GM18870 (cell line): Measurements from ENCODE around the gene RHBDD1.

ENCODE experiments used
- ATAC-seq: cut with Tn5 transposase; IDR thresholded peaks from one replicate; pipeline ENCODE4 v1.9.1; 2021; ENCODE audit warnings: moderate library complexity; ENCODE audit not compliant: unreplicated experiment

RHBDD1 gene

GRCh38 chr2:226910384-226910783 lies 74.5 kb downstream of the RHBDD1 start:
- no peak for ATAC-seq

- ATAC-seq, result peak; percentile 45
These were observed 76.1 kb downstream of the RHBDD1 start for GRCh38 chr2:226911932-226912331.

DNA sequence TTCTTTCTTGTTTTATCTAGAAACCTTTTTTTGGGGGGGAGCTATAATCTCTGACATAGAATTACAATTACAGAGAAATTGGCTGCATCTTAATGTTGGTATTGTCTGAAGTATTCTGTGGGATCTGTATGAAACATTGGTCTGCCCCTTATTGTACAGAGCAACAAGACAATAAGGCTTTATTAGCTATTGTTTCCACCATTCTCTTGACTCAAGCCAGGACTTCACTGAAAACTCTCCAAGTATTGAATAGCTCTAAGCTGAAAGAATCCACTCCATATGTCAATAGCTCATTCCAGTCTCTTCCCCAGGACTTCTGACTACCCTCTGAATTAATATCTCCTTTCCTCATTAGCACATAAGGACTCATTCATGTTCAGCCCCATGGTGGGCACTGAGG lies 77.8 kb downstream of the RHBDD1 start:
- no peak for ATAC-seq

DNA sequence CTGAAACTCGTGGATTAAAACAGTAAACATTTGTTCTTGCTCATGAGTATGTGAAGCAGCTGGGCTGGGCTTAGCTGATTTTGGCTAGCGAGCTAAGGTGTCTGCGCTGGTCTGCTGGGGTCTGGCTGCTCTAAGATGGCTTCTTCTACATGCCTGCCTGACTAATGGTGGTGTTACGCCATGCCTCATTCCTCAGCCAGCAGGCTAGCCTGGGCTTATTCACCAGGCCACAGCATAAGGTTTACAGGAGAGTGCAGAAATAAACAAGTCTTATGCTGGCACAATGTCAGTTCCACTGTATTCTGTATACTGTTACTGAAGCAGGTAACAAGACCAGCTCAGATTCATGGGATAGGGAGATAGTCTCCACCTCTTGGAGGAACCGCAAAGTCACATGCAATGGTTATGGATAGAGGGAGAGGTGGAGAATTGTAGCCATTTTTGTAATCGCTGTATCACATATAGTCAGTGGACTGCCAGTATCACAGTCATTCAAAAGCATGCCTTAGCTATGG lies 80.0 kb downstream of the RHBDD1 start:
- no peak for ATAC-seq

DNA sequence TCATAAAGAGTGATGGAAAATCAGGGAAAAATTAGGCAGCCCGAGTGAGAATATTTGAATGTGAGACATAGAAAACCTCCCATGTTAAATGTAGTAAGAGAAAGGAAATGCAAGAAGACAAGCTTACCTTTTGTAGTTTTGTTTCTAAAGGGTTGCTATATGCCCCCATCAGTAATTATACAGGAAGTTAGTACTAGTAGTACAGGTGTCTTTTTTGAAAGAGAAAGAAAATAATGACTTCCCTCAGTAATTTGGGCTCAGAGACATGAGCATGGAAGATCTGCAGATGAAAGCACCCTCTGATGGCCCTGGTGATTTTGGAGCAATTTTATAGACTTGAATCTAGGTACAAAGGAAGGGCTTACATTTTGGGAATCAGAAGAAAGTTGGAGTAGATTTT lies 80.8 kb downstream of the RHBDD1 start:
- peak; percentile 60 for ATAC-seq

DNA sequence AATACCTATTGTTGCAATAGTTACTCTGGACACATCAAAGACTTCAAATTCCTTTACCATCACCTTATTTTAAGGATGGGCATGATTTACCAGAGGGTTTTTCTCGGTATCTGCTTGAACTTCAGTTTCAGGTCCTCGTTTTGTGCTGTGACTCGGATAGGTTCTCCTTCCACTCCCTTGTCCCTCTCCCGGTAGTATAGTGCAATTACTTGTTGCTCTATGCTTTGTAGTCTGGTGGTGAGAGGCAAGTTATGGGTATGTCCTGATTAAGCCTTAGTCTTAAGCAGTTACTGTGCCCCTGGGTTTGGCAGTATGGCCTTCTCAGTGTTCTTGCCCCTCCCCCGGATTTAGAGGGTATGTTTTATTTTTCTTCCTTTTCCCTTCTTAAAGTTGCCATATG lies 96.6 kb downstream of the RHBDD1 start:
- no peak for ATAC-seq

DNA sequence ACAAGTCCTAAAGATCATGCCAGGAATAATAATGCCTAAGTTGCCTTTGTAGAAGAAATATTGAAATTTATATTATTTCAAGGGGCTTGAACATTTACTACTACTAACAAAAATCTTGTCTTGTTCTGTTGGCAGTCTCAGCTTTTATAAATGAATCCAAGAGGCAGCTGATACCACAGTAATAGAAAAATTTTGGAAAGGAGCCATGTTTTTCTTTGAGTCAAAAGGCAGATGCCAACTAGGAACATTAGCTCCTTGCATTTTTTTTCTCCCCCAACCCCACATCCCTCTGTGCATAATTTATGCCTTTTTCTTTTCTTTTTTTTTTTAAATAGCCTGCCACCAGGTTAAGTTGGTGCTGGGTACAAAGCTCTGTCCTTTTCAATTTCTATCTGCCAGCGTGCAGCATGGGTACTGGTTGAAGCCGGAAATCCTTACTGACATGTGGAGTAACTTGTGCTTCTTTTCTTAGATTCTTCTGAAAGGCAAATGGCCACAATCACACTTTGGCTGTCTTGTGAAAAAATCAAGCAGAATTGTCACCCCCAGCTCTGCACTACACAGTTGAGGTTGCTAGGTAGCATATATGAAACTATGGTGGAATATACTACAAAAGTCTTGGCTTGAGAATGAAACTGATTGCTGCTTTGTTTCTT lies 98.8 kb downstream of the RHBDD1 start:
- no peak for ATAC-seq

GRCh38 chr2:226943862-226944620 lies 108.2 kb downstream of the RHBDD1 start:
- ATAC-seq, result no peak

DNA sequence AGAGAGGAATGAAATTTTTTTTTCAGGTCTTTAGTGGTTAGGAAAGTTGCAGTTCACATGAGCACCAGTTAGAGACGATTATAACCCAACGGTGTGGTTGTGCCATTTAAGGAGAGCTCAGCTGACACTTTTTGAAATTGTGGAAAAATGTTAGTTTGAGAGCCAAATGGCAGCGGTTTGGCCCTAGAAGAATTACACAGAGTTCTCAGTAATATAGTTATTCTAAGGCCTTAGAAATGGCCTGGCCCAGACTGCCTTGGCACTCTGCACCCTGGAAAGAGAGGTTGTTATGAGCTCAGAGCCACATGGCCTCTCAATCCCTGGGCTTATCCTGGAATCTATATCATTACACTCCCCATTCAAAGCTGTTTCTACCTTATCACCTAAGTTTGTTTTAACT lies 117.4 kb downstream of the RHBDD1 start:
- no peak for ATAC-seq

DNA sequence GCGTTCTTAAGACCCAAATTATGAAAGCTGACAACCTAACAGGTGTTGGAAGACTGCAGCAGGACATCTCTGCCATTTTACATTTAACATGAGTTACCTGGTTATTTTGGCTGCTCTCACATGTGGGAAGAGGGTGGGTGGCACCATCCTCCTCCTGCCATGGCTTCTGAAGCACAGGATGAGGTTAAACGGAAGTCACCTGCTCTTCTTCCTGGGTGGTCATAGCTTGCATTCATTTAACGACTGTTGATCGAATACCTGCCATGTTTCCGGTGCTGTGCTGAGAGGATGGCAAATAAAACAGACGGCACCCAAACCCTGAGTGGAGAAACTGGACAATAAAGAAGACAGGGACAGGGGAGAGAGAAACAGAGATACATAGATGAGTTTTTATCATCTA lies 118.0 kb downstream of the RHBDD1 start:
- ATAC-seq, result no peak

- ATAC-seq, result no peak
These were observed 120.8 kb downstream of the RHBDD1 start for GRCh38 chr2:226956659-226957058.

- no peak for ATAC-seq
These were observed 123.6 kb downstream of the RHBDD1 start for GRCh38 chr2:226959418-226959817.

DNA sequence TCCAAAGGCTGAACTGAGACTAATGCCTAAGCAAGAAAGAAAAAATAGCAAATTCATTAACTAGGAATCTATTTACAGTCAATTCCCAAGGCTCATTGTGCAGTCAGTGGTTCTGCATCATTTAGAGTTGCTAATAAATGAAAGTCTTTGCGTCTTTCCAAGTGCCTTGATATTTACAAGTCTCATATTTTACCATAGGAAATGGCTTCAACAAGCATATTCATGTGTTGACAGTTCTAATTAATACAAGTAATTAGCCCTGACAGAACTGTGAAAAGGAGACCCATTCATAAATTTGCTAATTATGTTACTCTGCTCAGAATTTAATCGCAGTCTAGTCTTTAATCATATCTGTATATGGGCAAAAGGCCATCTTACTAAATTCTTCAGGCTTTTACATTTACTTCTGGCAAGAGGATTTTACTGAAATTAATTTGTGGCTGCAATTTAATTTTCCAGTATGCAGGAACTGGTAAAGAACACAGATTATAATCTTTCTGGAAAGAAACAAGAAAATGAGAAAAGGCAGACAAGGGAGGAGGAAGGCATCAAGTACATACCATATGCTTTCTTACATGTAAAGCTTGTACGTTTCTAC lies 126.4 kb downstream of the RHBDD1 start:
- ATAC-seq, result no peak

- ATAC-seq, result no peak
These were observed 127.7 kb downstream of the RHBDD1 start for GRCh38 chr2:226963528-226963927.

DNA sequence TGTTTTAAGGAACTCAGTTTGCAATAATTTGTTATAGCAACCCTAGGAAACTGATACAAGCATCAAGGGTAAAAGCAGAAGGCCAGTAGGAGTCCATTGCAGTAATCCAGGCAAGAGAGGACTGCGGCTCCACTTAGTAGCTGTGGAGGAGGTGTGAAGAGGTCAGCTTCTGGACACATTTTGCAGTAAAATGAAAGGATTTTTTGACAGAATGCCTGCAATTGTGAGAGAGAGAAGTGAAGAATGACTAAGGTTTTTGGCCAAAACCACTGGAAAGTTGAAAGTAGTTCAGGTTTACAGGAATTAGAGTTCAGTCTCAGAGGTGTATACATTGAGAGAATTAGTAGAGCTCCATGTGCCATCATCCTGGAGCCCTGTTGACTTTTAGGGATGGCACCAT lies 129.5 kb downstream of the RHBDD1 start:
- no peak for ATAC-seq

- ATAC-seq, result no peak
These were observed 133.7 kb downstream of the RHBDD1 start for GRCh38 chr2:226969417-226970080.

GRCh38 chr2:226970362-226970761 lies 134.5 kb downstream of the RHBDD1 start:
- peak; percentile 57 for ATAC-seq

DNA sequence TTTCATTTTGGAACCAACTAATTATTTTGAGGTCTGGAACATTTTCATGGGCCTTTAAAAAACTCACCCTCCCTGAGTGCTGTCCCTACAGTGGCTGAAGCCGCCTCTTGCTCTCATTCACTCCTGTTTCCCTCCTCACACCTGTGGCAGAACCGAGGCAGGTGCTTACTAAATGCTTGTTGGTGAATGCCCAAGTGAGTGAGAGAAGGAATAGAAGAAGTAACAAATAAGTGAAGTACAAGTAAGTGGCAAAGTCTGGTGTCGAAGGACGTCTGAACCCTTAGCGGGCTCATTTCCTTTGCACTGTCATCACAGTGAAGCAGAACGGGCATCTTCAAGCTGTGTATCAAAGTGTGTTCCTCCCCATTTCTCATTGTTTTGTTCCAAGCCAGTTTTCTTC lies 135.2 kb downstream of the RHBDD1 start:
- peak; percentile 46 for ATAC-seq

DNA sequence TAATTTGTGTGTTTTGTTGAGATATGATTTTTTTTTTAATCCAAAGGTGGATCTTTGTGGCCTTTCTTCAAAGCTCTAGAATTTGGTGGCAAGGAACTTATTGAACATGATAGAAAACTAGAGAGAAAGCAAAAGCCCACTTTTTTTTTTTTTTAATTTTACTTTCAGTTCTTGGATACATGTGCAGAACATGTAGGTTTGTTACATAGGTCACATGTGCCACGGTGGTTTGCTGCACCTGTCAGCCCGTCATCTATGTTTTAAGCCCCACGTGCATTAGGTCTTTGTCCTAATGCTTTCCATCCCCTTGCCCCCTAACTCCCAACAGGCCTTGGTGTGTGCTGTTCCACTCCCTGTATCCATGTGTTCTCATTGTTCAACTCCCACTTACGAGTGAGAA lies 135.9 kb downstream of the RHBDD1 start:
- ATAC-seq, result peak; percentile 59

GRCh38 chr2:226973816-226974215 lies 138.0 kb downstream of the RHBDD1 start:
- ATAC-seq, result no peak

- no peak for ATAC-seq
These were observed 141.9 kb downstream of the RHBDD1 start for GRCh38 chr2:226977775-226978190.
